Thoracic aorta (tissue), 2 donors: Measurements from ENCODE around the gene ZNG1B. TPM values are rescaled to one million over a fixed set of nuclear protein-coding genes. Genes with fewer than 3 reads are reported as not detected.
"Not testable (repeated sequence)": the region's sequence is repeated elsewhere in the genome, so short reads cannot be mapped to it uniquely, and the experiment has no call there.

Experiments used
- ATAC-seq: fragments of 150-250 bp; one replicate; pipeline ENCODE4 v1.8.0; 2017; ENCODE audit warnings: low read depth; ENCODE audit not compliant: insufficient number of reproducible peaks, low FRiP score
- DNase-seq: peaks from one replicate; pipeline ENCODE4 v3.0.0-alpha.2; 2020; ENCODE audit warnings: low spot score
- H3K27ac ChIP-seq, 2 donors: fragments of 200-600 bp; sonication (generic); 1 replicate in 1 of 2; 2 replicates in 1 of 2; pipeline ENCODE4 v1.5.1; 2016; ENCODE audit warnings: mild to moderate bottlenecking in 2 of 2, moderate library complexity in 2 of 2
- H3K27me3 ChIP-seq: fragments of 200-600 bp; sonication (generic); replicated peaks from 2 replicates; pipeline ENCODE4 v1.6.0; 2016; ENCODE audit warnings: mild to moderate bottlenecking; ENCODE audit not compliant: insufficient read depth
- H3K36me3 ChIP-seq: fragments of 200-600 bp; sonication (generic); one replicate; pipeline ENCODE4 v1.5.1; 2016
- H3K4me1 ChIP-seq, 2 donors: fragments of 200-600 bp; sonication (generic); 1 replicate in 1 of 2; 2 replicates in 1 of 2; pipeline versions ENCODE4 v1.5.1 to v1.6.0; 2016; ENCODE audit warnings: low read depth in 2 of 2, mild to moderate bottlenecking in 1 of 2; ENCODE audit not compliant: control insufficient read depth in 1 of 2
- H3K4me3 ChIP-seq: fragments of 200-600 bp; sonication (generic); 2 replicates; pipeline ENCODE4 v1.5.1; 2016; ENCODE audit warnings: mild to moderate bottlenecking
- H3K9me3 ChIP-seq: fragments of 200-600 bp; sonication (generic); 2 replicates; pipeline ENCODE4 v1.5.1; 2016
- CTCF ChIP-seq: fragments of 200-600 bp; sonication (generic); IDR thresholded peaks from one replicate; pipeline ENCODE4 v1.5.1; 2019; ENCODE audit warnings: antibody characterized with exemption
- total RNA-seq, 2 donors: library from RNA; depleted of rRNA; stranded (reverse); fragments of >200 nt; gene quantifications; one replicate each; pipeline versions ENCODE4 v1.1.0 to v1.2.3, GENCODE V29; 2016

Gene ZNG1B
- 10 to 100 TPM; 15.4 to 34.1 TPM for total RNA-seq

DNA sequence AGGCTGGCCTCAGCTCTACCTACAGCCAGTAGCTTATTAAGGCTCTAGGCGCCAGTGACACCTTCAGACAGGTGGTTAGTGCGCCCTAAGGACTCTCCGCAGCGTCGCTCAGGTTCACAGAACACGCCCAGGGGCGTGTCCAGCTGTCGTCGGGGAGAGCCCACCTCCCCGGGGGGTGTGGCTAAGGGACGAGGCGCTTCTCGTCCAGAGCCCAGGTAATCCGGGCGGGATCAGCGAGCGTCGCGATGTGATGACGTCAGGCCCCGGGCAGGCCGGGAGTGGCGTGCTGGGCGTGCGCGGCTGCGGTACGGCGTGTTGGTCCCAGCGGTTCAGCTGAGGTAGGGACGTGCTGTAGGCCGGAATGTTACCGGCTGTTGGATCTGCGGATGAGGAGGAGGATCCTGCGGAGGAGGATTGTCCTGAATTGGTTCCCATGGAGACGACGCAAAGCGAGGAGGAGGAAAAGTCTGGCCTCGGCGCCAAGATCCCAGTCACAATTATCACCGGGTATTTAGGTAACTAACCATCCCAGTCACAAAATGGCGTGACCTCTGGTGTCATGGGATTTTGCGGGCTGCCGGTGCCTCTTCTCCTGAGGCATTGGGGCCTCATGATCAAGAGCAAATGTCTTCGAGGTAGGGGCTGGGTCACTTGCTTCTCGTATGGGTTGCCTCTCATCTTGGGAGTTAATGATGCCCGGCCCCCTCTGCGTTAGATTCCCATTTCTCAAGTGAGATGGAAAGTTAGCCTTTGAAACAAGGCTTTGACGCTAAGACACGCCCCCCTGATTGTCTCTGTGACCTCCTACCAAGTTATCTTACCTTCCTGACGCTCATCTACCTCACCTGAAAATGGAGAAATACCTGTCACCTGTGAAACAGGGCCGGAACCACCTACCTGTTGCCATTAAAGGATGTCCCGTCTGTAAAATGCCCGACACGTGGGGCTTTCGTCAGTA lies at the start of gene ZNG1B:
ZNG1B (plus strand) TSS at position 184 of the 958 bp plus-strand sequence; CDS start at position 362, 178 bp downstream.
- not testable (repeated sequence) for ATAC-seq, H3K4me1 ChIP-seq, H3K36me3 ChIP-seq, H3K9me3 ChIP-seq, H3K27me3 ChIP-seq, DNase-seq
- peak within 1 kb of the TSS; percentile 74 for H3K4me3 ChIP-seq
- H3K27ac ChIP-seq = peak within 1 kb of the TSS; percentile 69 to 78

GRCh38 chr2:113390124-113390849 lies 47.2 kb upstream of the ZNG1B start:
- peak; percentile 82 for ATAC-seq
- Histone ChIP-seq H3K36me3 (no peaks in the 10 kb centered on the region), H3K4me1 (no peaks in the 10 kb centered on the region), H3K27ac (no peak overlapping the region), H3K4me3 (peak overlapping the region; percentile 60), H3K27me3 (no peaks in the 10 kb centered on the region), H3K9me3 (no peaks in the 10 kb centered on the region)
- TF ChIP-seq CTCF = peak; percentile 80
- no peak for DNase-seq

DNA sequence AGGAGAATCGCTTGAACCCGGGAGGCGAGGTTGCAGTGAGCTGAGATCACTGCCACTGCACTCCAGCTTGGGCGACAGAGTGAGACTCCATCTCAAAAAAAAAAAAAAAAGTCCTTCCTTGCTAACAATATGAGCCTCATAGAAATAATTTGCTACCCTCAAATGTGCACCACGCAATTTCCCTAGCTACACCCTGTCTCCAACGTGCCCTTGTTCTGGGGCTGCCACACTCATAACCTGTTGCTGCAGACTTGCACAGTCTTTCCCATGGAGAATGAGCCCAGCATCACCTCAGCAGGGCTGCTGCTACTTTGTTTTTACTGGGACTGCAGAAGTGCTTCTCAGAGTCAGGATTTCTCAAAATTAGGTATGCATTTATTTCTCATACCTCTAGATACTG lies 46.4 kb upstream of the ZNG1B start:
- Histone ChIP-seq H3K36me3 (no peaks in the 10 kb centered on the region), H3K9me3 (no peaks in the 10 kb centered on the region), H3K27ac (no peak overlapping the region), H3K4me3 (no peak overlapping the region), H3K27me3 (no peaks in the 10 kb centered on the region), H3K4me1 (no peaks in the 10 kb centered on the region)
- TF ChIP-seq CTCF = no peak
- DNase-seq = no peak
- ATAC-seq = no peak

DNA sequence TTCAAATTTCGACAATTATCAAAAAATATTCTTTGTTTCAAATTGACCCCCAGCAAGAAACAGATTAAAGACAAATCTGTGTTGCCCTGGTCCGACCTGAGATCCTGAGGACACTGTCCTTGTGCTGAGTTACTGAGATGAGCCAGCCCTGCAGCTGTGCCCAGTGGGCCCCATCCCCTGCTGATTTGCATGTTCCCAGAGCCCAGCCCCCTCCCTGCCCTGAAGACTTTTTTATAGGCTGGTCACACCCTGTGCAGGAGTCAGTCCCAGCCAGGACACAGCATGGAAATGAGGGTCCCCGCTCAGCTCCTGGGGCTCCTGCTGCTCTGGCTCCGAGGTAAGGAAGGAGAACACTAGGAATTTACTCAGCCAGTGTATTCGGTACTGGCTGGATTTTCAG lies 31.4 kb upstream of the ZNG1B start:
- Histone ChIP-seq H3K36me3 (no peaks in the 10 kb centered on the region), H3K4me1 (no peaks in the 10 kb centered on the region), H3K27me3 (no peaks in the 10 kb centered on the region), H3K9me3 (no peaks in the 10 kb centered on the region), H3K4me3 (no peak overlapping the region), H3K27ac (no peak overlapping the region)
- DNase-seq (no peak), ATAC-seq (no peak)
- TF ChIP-seq CTCF = no peak

GRCh38 chr2:113407446-113408099 lies 29.9 kb upstream of the ZNG1B start:
- H3K27me3 ChIP-seq = no peaks in the 10 kb centered on the region
- no peak for TF ChIP-seq CTCF
- H3K4me1 ChIP-seq = no peaks in the 10 kb centered on the region
- no peak overlapping the region for H3K27ac ChIP-seq
- no peak overlapping the region for H3K4me3 ChIP-seq
- no peak for ATAC-seq
- H3K9me3 ChIP-seq = no peaks in the 10 kb centered on the region
- DNase-seq = no peak
- no peaks in the 10 kb centered on the region for H3K36me3 ChIP-seq

GRCh38 chr2:113411725-113412352 lies 25.7 kb upstream of the ZNG1B start:
- H3K4me1 ChIP-seq, H3K36me3 ChIP-seq, DNase-seq, H3K27me3 ChIP-seq, H3K27ac ChIP-seq, H3K9me3 ChIP-seq, H3K4me3 ChIP-seq, ATAC-seq: not testable (repeated sequence)

- not testable (repeated sequence) for H3K4me3 ChIP-seq, H3K27me3 ChIP-seq, DNase-seq, H3K4me1 ChIP-seq, H3K27ac ChIP-seq, H3K9me3 ChIP-seq, ATAC-seq, H3K36me3 ChIP-seq
These were observed 24.7 kb upstream of the ZNG1B start for GRCh38 chr2:113412774-113413173.

- H3K27me3 ChIP-seq, H3K9me3 ChIP-seq, DNase-seq, H3K4me3 ChIP-seq, ATAC-seq, H3K36me3 ChIP-seq, H3K27ac ChIP-seq, H3K4me1 ChIP-seq: not testable (repeated sequence)
These were observed 5.7 kb upstream of the ZNG1B start for GRCh38 chr2:113431773-113432172.
